ENCODE measurements around the gene SLC34A3.

The SLC34A3 gene

GRCh38 chr9:137233143-137233980 is 2.7 kb downstream of the SLC34A3 start:
- Histone ChIP-seq H3K9ac (no peak overlapping the region), H3K4me3 (IDR thresholded peaks at IDR 0.05; ENCODE audit: insufficient read depth, low read depth, low read length) (no peak overlapping the region), H3K4me1 (ENCODE audit: low read depth, poor library complexity, severe bottlenecking) (peaks cover 10% of the 10 kb centered on the region), H3K4me2 (no peak overlapping the region), H3K79me2 (ENCODE audit: insufficient read depth, low read depth) (no peaks in the 10 kb centered on the region), H4K20me1 (ENCODE audit: insufficient read depth) (no peaks in the 10 kb centered on the region), H2AFZ (ENCODE audit: low read depth) (no peak overlapping the region), H3K27ac (no peak overlapping the region), H3K27me3 (ENCODE audit: insufficient read depth, low read depth) (peaks cover 57% of the 10 kb centered on the region), H3K36me3 (ENCODE audit: insufficient read depth) (no peaks in the 10 kb centered on the region)
- TF ChIP-seq CTCF (conservative IDR thresholded peaks at IDR 0.05; ENCODE audit: low read depth, low read length): no peak

GRCh38 chr9:137234055-137234697 is 3.5 kb downstream of the SLC34A3 start:
- Histone ChIP-seq H3K4me3 (IDR thresholded peaks at IDR 0.05; ENCODE audit: insufficient read depth, low read depth, low read length) (no peak overlapping the region), H3K27ac (no peak overlapping the region), H3K4me1 (ENCODE audit: low read depth, poor library complexity, severe bottlenecking) (peaks cover 15% of the 10 kb centered on the region), H3K9ac (no peak overlapping the region), H3K4me2 (no peak overlapping the region), H3K79me2 (ENCODE audit: insufficient read depth, low read depth) (no peaks in the 10 kb centered on the region), H3K27me3 (ENCODE audit: insufficient read depth, low read depth) (peaks cover 49% of the 10 kb centered on the region), H4K20me1 (ENCODE audit: insufficient read depth) (no peaks in the 10 kb centered on the region), H3K36me3 (ENCODE audit: insufficient read depth) (no peaks in the 10 kb centered on the region), H2AFZ (ENCODE audit: low read depth) (no peak overlapping the region)
- TF ChIP-seq CTCF (conservative IDR thresholded peaks at IDR 0.05; ENCODE audit: low read depth, low read length): no peak

- H3K4me1 ChIP-seq (ENCODE audit: low read depth, poor library complexity, severe bottlenecking): peaks cover 23% of the 10 kb centered on the region
- H2AFZ ChIP-seq (ENCODE audit: low read depth): no peak overlapping the region
- H3K4me2 ChIP-seq: no peak overlapping the region
- H4K20me1 ChIP-seq (ENCODE audit: insufficient read depth): no peaks in the 10 kb centered on the region
- 0 out of 2 replicates have a peak, but pooled peaks have one; percentile 5 for TF ChIP-seq CTCF (conservative IDR thresholded peaks at IDR 0.05; ENCODE audit: low read depth, low read length)
- no peaks in the 10 kb centered on the region for H3K79me2 ChIP-seq (ENCODE audit: insufficient read depth, low read depth)
- H3K9ac ChIP-seq: no peak overlapping the region
- peaks cover 46% of the 10 kb centered on the region for H3K27me3 ChIP-seq (ENCODE audit: insufficient read depth, low read depth)
- H3K27ac ChIP-seq: no peak overlapping the region
- no peak overlapping the region for H3K4me3 ChIP-seq (IDR thresholded peaks at IDR 0.05; ENCODE audit: insufficient read depth, low read depth, low read length)
- no peaks in the 10 kb centered on the region for H3K36me3 ChIP-seq (ENCODE audit: insufficient read depth)
These were observed 4.2 kb downstream of the SLC34A3 start for GRCh38 chr9:137234758-137235423.

- Histone ChIP-seq H3K36me3 (ENCODE audit: insufficient read depth) (no peaks in the 10 kb centered on the region), H2AFZ (ENCODE audit: low read depth) (no peak overlapping the region), H3K9ac (no peak overlapping the region), H3K79me2 (ENCODE audit: insufficient read depth, low read depth) (no peaks in the 10 kb centered on the region), H3K4me1 (ENCODE audit: low read depth, poor library complexity, severe bottlenecking) (peaks cover 23% of the 10 kb centered on the region), H3K27ac (no peak overlapping the region), H4K20me1 (ENCODE audit: insufficient read depth) (no peaks in the 10 kb centered on the region), H3K4me2 (no peak overlapping the region), H3K4me3 (IDR thresholded peaks at IDR 0.05; ENCODE audit: insufficient read depth, low read depth, low read length) (no peak overlapping the region), H3K27me3 (ENCODE audit: insufficient read depth, low read depth) (peaks cover 43% of the 10 kb centered on the region)
- 0 out of 2 replicates have a peak, but pooled peaks have one; percentile 15 for TF ChIP-seq CTCF (conservative IDR thresholded peaks at IDR 0.05; ENCODE audit: low read depth, low read length)
These were observed 4.9 kb downstream of the SLC34A3 start for GRCh38 chr9:137235424-137236237.
